Measurements from ENCODE around the gene FRMD4A. TPM values are rescaled to one million over a fixed set of nuclear protein-coding genes. Genes with fewer than 3 reads are reported as not detected.

Gene FRMD4A
- total RNA-seq, 1 donor from 2014 or later, result 236 TPM

GRCh38 chr10:13823709-13824405 is 506.9 kb downstream of the FRMD4A start:
- DNase-seq (ENCODE audit: extremely low spot score, unreplicated experiment), result no peak
- Mint-ChIP-seq H3K27ac (ENCODE audit: unreplicated experiment) (peak overlapping the region; percentile 62), H3K36me3 (ENCODE audit: unreplicated experiment) (peaks cover 11% of the 10 kb centered on the region), H3K4me3 (ENCODE audit: unreplicated experiment) (no peak overlapping the region), H3K9me3 (ENCODE audit: unreplicated experiment) (no peaks in the 10 kb centered on the region), H3K27me3 (ENCODE audit: unreplicated experiment) (no peaks in the 10 kb centered on the region), H3K4me1 (ENCODE audit: unreplicated experiment) (peaks cover 46% of the 10 kb centered on the region)
- TF ChIP-seq, protein P1, sequence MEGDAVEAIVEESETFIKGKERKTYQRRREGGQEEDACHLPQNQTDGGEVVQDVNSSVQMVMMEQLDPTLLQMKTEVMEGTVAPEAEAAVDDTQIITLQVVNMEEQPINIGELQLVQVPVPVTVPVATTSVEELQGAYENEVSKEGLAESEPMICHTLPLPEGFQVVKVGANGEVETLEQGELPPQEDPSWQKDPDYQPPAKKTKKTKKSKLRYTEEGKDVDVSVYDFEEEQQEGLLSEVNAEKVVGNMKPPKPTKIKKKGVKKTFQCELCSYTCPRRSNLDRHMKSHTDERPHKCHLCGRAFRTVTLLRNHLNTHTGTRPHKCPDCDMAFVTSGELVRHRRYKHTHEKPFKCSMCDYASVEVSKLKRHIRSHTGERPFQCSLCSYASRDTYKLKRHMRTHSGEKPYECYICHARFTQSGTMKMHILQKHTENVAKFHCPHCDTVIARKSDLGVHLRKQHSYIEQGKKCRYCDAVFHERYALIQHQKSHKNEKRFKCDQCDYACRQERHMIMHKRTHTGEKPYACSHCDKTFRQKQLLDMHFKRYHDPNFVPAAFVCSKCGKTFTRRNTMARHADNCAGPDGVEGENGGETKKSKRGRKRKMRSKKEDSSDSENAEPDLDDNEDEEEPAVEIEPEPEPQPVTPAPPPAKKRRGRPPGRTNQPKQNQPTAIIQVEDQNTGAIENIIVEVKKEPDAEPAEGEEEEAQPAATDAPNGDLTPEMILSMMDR (IDR thresholded peaks at IDR 0.05), result no peak

- no peaks in the 10 kb centered on the region for H3K27me3 Mint-ChIP-seq (ENCODE audit: unreplicated experiment)
- peak overlapping the region; percentile 62 for H3K27ac Mint-ChIP-seq (ENCODE audit: unreplicated experiment)
- TF ChIP-seq, protein P1 (IDR thresholded peaks at IDR 0.05), result no peak
- peaks cover 8% of the 10 kb centered on the region for H3K36me3 Mint-ChIP-seq (ENCODE audit: unreplicated experiment)
- H3K4me1 Mint-ChIP-seq (ENCODE audit: unreplicated experiment), result peaks cover 49% of the 10 kb centered on the region
- H3K4me3 Mint-ChIP-seq (ENCODE audit: unreplicated experiment), result no peak overlapping the region
- DNase-seq (ENCODE audit: extremely low spot score, unreplicated experiment), result no peak
- H3K9me3 Mint-ChIP-seq (ENCODE audit: unreplicated experiment), result no peaks in the 10 kb centered on the region
These were observed 507.5 kb downstream of the FRMD4A start for GRCh38 chr10:13823096-13823708.

DNA sequence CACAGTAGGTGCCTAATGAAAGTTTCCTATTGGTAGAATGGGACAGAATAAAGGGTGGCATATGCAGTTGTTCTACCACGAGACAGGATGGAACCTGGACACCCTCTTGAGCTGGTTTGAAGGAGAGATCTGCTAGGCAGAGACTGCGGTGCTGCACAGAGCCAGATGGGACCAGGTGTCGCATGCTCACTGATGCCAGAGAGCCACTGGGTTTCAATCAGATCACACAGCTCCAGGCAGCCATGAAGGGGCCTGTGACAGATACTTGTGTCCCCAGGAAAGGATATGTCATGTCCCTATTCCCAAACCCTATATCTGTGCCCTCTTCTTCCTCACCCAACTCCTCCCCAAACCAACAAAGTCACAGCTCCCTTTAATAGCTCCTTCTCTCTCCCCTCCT is 508.2 kb downstream of the FRMD4A start:
- TF ChIP-seq, protein P1 (IDR thresholded peaks at IDR 0.05), result no peak
- DNase-seq (ENCODE audit: extremely low spot score, unreplicated experiment), result no peak
- H3K4me3 Mint-ChIP-seq (ENCODE audit: unreplicated experiment), result no peak overlapping the region
- no peak overlapping the region for H3K27ac Mint-ChIP-seq (ENCODE audit: unreplicated experiment)
- peaks cover 49% of the 10 kb centered on the region for H3K4me1 Mint-ChIP-seq (ENCODE audit: unreplicated experiment)
- H3K27me3 Mint-ChIP-seq (ENCODE audit: unreplicated experiment), result no peaks in the 10 kb centered on the region
- H3K36me3 Mint-ChIP-seq (ENCODE audit: unreplicated experiment), result peaks cover 8% of the 10 kb centered on the region
- H3K9me3 Mint-ChIP-seq (ENCODE audit: unreplicated experiment), result no peaks in the 10 kb centered on the region

DNA sequence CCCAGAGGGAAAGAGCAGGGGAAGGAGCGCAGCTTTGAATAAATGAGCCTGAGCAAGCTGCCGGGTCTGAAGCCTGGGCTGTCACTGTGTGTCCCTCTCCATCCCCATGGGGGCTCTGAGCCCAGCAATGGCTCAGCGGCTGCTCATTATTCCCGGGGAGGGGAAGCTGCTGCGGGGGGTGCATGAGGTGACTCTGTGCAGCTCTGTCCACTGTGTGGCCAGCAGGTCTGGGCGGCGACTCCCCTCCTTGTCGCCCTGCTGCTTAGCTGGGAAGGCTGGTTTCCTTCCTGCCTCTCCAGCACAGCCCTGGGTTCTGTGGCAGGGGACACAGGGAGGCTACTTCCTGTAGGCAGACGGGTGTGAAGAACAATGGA is 509.8 kb downstream of the FRMD4A start:
- TF ChIP-seq, protein P1 (IDR thresholded peaks at IDR 0.05), result no peak
- peaks cover 10% of the 10 kb centered on the region for H3K36me3 Mint-ChIP-seq (ENCODE audit: unreplicated experiment)
- no peak overlapping the region for H3K4me3 Mint-ChIP-seq (ENCODE audit: unreplicated experiment)
- H3K27me3 Mint-ChIP-seq (ENCODE audit: unreplicated experiment), result no peaks in the 10 kb centered on the region
- no peaks in the 10 kb centered on the region for H3K9me3 Mint-ChIP-seq (ENCODE audit: unreplicated experiment)
- no peak for DNase-seq (ENCODE audit: extremely low spot score, unreplicated experiment)
- H3K4me1 Mint-ChIP-seq (ENCODE audit: unreplicated experiment), result peaks cover 51% of the 10 kb centered on the region
- H3K27ac Mint-ChIP-seq (ENCODE audit: unreplicated experiment), result peak overlapping the region; percentile 10

DNA sequence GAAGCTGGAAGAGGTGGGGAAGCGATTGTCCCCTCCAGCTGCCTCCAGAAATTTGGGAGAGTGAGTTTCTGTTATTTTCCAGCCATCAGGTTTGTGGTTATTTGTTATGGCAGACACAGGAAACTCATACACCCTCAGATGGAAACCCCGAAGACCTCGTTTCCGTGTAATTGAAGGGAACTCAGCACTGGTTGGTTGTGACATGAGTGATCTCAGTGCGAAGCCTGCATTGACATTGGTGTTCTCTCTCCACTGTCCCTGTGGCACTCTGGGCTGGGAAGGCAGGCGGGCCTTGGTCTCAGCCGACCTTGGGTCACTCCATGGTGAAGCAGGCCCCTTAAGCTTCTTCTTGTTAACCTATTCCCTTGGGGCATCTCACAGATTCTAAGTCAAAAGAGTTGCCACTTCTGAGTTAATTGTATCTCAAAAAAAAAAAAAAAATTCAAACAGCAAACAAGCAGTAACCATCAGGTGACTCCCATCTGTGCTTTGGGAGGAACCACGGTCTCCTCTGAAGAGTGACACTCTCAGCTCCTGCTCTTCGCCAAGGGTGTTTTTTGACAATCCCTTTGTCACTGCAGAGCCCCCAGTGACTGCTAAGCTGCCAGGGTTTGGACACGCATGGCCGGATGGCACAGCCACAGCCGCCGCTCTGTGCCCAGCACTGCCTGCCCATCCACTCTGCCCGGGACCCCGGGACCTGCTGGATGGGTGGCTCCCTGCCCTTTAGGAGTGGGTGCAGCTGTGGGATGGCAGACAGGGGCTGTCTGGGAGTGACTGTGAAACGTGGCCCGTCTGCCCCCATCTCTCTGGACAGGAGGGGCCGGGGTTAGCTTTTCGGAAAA is 510.4 kb downstream of the FRMD4A start:
- no peaks in the 10 kb centered on the region for H3K27me3 Mint-ChIP-seq (ENCODE audit: unreplicated experiment)
- peak overlapping the region; percentile 54 for H3K27ac Mint-ChIP-seq (ENCODE audit: unreplicated experiment)
- H3K9me3 Mint-ChIP-seq (ENCODE audit: unreplicated experiment), result peaks cover under 1% of the 10 kb centered on the region
- no peak for DNase-seq (ENCODE audit: extremely low spot score, unreplicated experiment)
- TF ChIP-seq, protein P1 (IDR thresholded peaks at IDR 0.05), result no peak
- H3K36me3 Mint-ChIP-seq (ENCODE audit: unreplicated experiment), result peaks cover 13% of the 10 kb centered on the region
- peaks cover 56% of the 10 kb centered on the region for H3K4me1 Mint-ChIP-seq (ENCODE audit: unreplicated experiment)
- H3K4me3 Mint-ChIP-seq (ENCODE audit: unreplicated experiment), result no peak overlapping the region

Measured in osteocyte (in vitro differentiated cells).